ENCODE measurements around the gene SPACA7.

SPACA7 gene

GRCh38 chr13:112475889-112476288 is 99.7 kb downstream of the SPACA7 start:
- no peaks in the 10 kb centered on the region for H3K36me3 ChIP-seq (ENCODE audit: insufficient read depth, low read length)
- H3K9me3 ChIP-seq (ENCODE audit: insufficient read depth, low read depth, low read length) = no peaks in the 10 kb centered on the region; the same call in 1 of the 2 replicates
- H3K9me2 ChIP-seq (replicated peaks; ENCODE audit: low read depth, low read length) = no peaks in the 10 kb centered on the region
- H3K9ac ChIP-seq (ENCODE audit: low read depth, low read length, poor library complexity, severe bottlenecking) = no peak overlapping the region
- no peaks in the 10 kb centered on the region for H4K20me1 ChIP-seq (ENCODE audit: insufficient read depth, low read length, poor library complexity, severe bottlenecking)
- H3F3A ChIP-seq (ENCODE audit: low read depth) = no peaks in the 10 kb centered on the region
- H2AFZ ChIP-seq (ENCODE audit: low read length) = no peak overlapping the region
- no peaks in the 10 kb centered on the region for H3K4me1 ChIP-seq (ENCODE audit: insufficient read depth, low read length, poor library complexity, severe bottlenecking)
- H3K4me3 ChIP-seq (ENCODE audit: low read length, poor library complexity, severe bottlenecking) = no peak overlapping the region
- H3K4me2 ChIP-seq (ENCODE audit: low read depth, low read length, poor library complexity, severe bottlenecking) = no peak overlapping the region
- H3K79me2 ChIP-seq (ENCODE audit: insufficient read depth, low read length) = no peaks in the 10 kb centered on the region
- no peaks in the 10 kb centered on the region for H3K27me3 ChIP-seq (ENCODE audit: insufficient read depth, low read length, poor library complexity, severe bottlenecking)
- TF ChIP-seq CTCF (conservative IDR thresholded peaks at IDR 0.05; ENCODE audit: low read length) = no peak
- TF ChIP-seq EZH2phosphoT487 (IDR thresholded peaks at IDR 0.05; ENCODE audit: borderline replicate concordance) = no peak

- H3K9ac ChIP-seq (ENCODE audit: low read depth, low read length, poor library complexity, severe bottlenecking) = no peak overlapping the region
- H3K27me3 ChIP-seq (ENCODE audit: insufficient read depth, low read length, poor library complexity, severe bottlenecking) = no peaks in the 10 kb centered on the region
- no peaks in the 10 kb centered on the region for H3K36me3 ChIP-seq (ENCODE audit: insufficient read depth, low read length)
- H3K9me3 ChIP-seq (ENCODE audit: insufficient read depth, low read depth, low read length) = no peaks in the 10 kb centered on the region
- H4K20me1 ChIP-seq (ENCODE audit: insufficient read depth, low read length, poor library complexity, severe bottlenecking) = no peaks in the 10 kb centered on the region
- TF ChIP-seq CTCF (conservative IDR thresholded peaks at IDR 0.05; ENCODE audit: low read length) = no peak
- TF ChIP-seq EZH2phosphoT487 (IDR thresholded peaks at IDR 0.05; ENCODE audit: borderline replicate concordance) = no peak
- H2AFZ ChIP-seq (ENCODE audit: low read length) = no peak overlapping the region
- no peaks in the 10 kb centered on the region for H3F3A ChIP-seq (ENCODE audit: low read depth)
- no peaks in the 10 kb centered on the region for H3K9me2 ChIP-seq (replicated peaks; ENCODE audit: low read depth, low read length)
- no peaks in the 10 kb centered on the region for H3K79me2 ChIP-seq (ENCODE audit: insufficient read depth, low read length)
- H3K4me3 ChIP-seq (ENCODE audit: low read length, poor library complexity, severe bottlenecking) = no peak overlapping the region
- H3K4me1 ChIP-seq (ENCODE audit: insufficient read depth, low read length, poor library complexity, severe bottlenecking) = no peaks in the 10 kb centered on the region
- no peak overlapping the region for H3K4me2 ChIP-seq (ENCODE audit: low read depth, low read length, poor library complexity, severe bottlenecking)
These were observed 101.0 kb downstream of the SPACA7 start for GRCh38 chr13:112477070-112477619.

- no peaks in the 10 kb centered on the region for H3K9me2 ChIP-seq (replicated peaks; ENCODE audit: low read depth, low read length)
- H3K4me3 ChIP-seq (ENCODE audit: low read length, poor library complexity, severe bottlenecking) = no peak overlapping the region
- TF ChIP-seq CTCF (conservative IDR thresholded peaks at IDR 0.05; ENCODE audit: low read length) = no peak
- no peaks in the 10 kb centered on the region for H3K27me3 ChIP-seq (ENCODE audit: insufficient read depth, low read length, poor library complexity, severe bottlenecking)
- H3K36me3 ChIP-seq (ENCODE audit: insufficient read depth, low read length) = no peaks in the 10 kb centered on the region; the same call in 1 of the 2 replicates
- H3K79me2 ChIP-seq (ENCODE audit: insufficient read depth, low read length) = no peaks in the 10 kb centered on the region
- H3K4me2 ChIP-seq (ENCODE audit: low read depth, low read length, poor library complexity, severe bottlenecking) = no peak overlapping the region
- H3K9ac ChIP-seq (ENCODE audit: low read depth, low read length, poor library complexity, severe bottlenecking) = no peak overlapping the region
- no peaks in the 10 kb centered on the region for H3F3A ChIP-seq (ENCODE audit: low read depth)
- no peaks in the 10 kb centered on the region for H3K9me3 ChIP-seq (ENCODE audit: insufficient read depth, low read depth, low read length)
- no peak overlapping the region for H2AFZ ChIP-seq (ENCODE audit: low read length)
- H3K4me1 ChIP-seq (ENCODE audit: insufficient read depth, low read length, poor library complexity, severe bottlenecking) = no peaks in the 10 kb centered on the region
- H4K20me1 ChIP-seq (ENCODE audit: insufficient read depth, low read length, poor library complexity, severe bottlenecking) = no peaks in the 10 kb centered on the region
These were observed 103.2 kb downstream of the SPACA7 start for GRCh38 chr13:112479389-112479788.
